T1000 (cell line): ENCODE results near the gene ACACA.
"Not testable (repeated sequence)": the region's sequence is repeated elsewhere in the genome, so short reads cannot be mapped to it uniquely, and the experiment has no call there.

Experiments used
- DNase-seq: peaks from one replicate; lab custom pipeline; 2025; ENCODE audit warnings: mixed read lengths; lab: John Stamatoyannopoulos, UW

Gene ACACA

GRCh38 chr17:37406635-37407461 lies at the start of gene ACACA, which contains the start of gene TADA2A:
ACACA (minus strand) TSS chr17:37406836; CDS start chr17:37406299, 537 bp downstream.
TADA2A (plus strand) TSS chr17:37406886; CDS start chr17:37411366, 4,480 bp downstream.
- peak; percentile 71 for DNase-seq

- no peak for DNase-seq
Observed at GRCh38 chr17:37450112-37450511, 43.5 kb upstream of the ACACA start.

- DNase-seq = no peak
Observed at GRCh38 chr17:37447641-37448040, 41.0 kb upstream of the ACACA start.

GRCh38 chr17:37446027-37446426 lies 39.4 kb upstream of the ACACA start:
- no peak for DNase-seq

GRCh38 chr17:37441369-37442014 lies 34.9 kb upstream of the ACACA start:
- DNase-seq = not testable (repeated sequence)

GRCh38 chr17:37440424-37440823 lies 33.8 kb upstream of the ACACA start:
- no peak for DNase-seq

GRCh38 chr17:37438141-37438540 lies 31.5 kb upstream of the ACACA start:
- DNase-seq = no peak

GRCh38 chr17:37432671-37433070 lies 26.0 kb upstream of the ACACA start:
- DNase-seq = no peak

- DNase-seq = no peak
Observed at GRCh38 chr17:37430051-37430627, 23.5 kb upstream of the ACACA start.

GRCh38 chr17:37429453-37429852 lies 22.8 kb upstream of the ACACA start:
- no peak for DNase-seq

- no peak for DNase-seq
Observed at GRCh38 chr17:37429039-37429438, 22.4 kb upstream of the ACACA start.

- DNase-seq = no peak
Observed at GRCh38 chr17:37425268-37425667, 18.6 kb upstream of the ACACA start.

- DNase-seq = no peak
Observed at GRCh38 chr17:37422971-37423625, 16.5 kb upstream of the ACACA start.

- no peak for DNase-seq
Observed at GRCh38 chr17:37417852-37418251, 11.2 kb upstream of the ACACA start.

GRCh38 chr17:37413875-37414519 lies 7.4 kb upstream of the ACACA start:
- DNase-seq = no peak

GRCh38 chr17:37410357-37410756 lies 3.7 kb upstream of the ACACA start:
- DNase-seq = no peak

- not testable (repeated sequence) for DNase-seq
Observed at GRCh38 chr17:37408145-37408479, 1.5 kb upstream of the ACACA start.

GRCh38 chr17:37405955-37406634 lies 541 bp downstream of the ACACA start:
- no peak for DNase-seq

- not testable (repeated sequence) for DNase-seq
Observed at GRCh38 chr17:37405522-37405921, 1.1 kb downstream of the ACACA start.

- no peak for DNase-seq
Observed at GRCh38 chr17:37400505-37400904, 6.1 kb downstream of the ACACA start.

GRCh38 chr17:37399265-37399803 lies 7.3 kb downstream of the ACACA start:
- no peak for DNase-seq
